GM04504 (cell line): ENCODE data around the gene CCDC88B.

Source experiments
- DNase-seq: peaks from one replicate; pipeline ENCODE4 v3.0.0-alpha.2; 2012; ENCODE audit warnings: low read depth

Gene CCDC88B

GRCh38 chr11:64339754-64340408 lies at the start of gene CCDC88B:
TSS of gene CCDC88B (plus strand) at chr11:64340204. CDS start at chr11:64340267, 63 bp downstream.
- DNase-seq, result no peak

DNA sequence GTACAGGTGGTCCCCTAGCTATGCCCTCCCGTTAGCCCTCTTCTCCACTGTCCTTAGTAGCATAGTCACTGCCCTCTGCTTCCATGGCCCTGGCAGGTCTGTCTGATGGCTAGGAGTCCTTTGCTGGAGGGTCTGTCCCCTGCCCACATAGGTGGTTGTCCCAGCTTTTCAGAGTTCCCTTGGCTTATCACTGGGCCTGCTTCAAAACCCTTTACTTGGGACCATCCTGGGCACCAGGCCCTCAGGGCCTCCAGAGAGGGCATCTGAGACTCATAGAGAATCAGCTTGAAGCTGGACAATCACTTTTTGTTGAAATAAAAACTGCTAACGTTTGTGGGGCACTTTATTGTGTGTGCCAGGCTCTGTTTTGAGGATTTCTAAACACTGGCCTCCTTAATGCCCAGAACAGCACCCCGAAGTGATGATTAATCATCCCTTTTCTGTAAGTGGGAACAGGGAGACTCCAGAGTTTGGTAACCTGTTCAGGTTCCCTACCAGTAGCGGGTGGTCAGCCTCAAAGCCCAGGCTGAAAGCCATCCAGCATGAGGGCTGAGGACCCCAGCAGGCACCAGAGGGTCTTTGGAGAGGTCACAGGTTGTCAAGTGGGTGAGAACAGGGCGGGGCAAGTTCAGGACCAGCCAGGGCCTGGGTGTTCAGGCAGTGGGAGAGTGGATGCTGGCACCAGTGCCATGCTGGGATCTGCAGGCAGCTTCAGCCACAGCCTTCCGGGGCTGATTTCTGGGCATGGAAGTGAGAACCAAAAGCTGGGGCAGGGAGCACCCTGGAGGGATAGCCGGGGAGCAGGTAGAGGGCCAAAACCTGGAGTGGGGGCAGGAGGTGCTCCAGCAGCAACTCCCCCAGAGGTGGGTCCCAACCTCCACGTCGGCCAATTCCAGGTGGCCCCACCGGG lies 49.4 kb upstream of the CCDC88B start:
- no peak for DNase-seq

- no peak for DNase-seq
Observed at GRCh38 chr11:64291262-64291751, 48.7 kb upstream of the CCDC88B start, which contains the start of gene KCNK4. TSS of gene KCNK4 (plus strand) at chr11:64291302. CDS start at chr11:64293019, 1,717 bp downstream.

DNA sequence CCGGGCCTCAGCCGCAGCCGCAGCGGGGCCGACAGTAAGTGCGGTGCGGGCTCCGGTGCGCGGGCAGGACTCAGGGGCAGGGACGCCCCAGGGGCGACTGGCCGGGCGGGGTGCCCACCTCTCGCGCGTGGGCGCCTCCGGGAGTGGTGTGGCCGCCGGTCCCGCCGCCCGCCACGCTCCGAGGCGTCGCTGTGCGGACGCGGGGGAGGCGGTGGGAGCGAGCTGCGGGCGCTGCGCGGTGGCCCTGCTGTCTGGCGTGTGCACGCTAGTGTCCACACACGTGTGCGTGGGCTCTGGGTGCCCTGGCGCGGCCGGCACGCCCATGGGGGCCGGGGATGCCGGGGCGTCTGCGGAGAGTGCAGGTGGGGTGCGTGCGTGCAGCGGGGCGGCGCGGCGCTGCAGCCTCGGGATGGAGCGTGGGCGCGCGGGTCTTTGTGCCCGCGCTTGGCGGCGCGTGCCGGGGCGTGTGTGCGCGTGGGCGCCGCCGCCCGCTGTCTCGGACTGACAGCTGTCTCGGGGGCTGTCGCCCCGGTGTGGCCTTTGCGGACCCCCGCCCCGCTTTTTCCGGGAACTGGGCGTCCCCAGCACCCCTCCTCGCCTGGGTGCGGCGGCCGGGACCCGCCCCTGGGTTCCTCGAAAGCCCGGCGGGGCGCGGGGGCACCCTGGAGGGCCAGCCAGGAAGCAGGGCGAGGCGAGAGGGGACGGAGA lies 48.1 kb upstream of the CCDC88B start:
- no peak for DNase-seq

GRCh38 chr11:64292460-64293254 lies 47.3 kb upstream of the CCDC88B start:
- no peak for DNase-seq

DNA sequence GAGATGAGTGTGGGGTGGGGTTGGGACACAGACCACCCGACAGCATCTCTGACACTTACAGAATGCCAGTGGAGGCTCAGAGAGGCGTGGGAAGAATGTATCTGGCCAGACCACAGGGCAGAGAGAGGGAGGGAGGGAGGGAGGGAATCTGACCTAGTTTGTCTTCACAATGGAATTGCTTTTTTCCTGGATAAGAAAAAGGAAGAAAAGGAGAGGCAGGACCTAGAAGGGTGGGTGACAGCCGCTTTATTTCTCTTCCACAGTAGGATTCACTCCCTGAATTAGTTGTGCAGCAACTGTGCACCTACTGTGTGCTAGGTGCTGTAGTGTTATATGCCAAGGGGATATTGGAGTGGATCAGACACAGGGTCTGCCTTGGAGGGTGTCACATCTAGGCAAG lies 45.2 kb upstream of the CCDC88B start:
- no peak for DNase-seq

DNA sequence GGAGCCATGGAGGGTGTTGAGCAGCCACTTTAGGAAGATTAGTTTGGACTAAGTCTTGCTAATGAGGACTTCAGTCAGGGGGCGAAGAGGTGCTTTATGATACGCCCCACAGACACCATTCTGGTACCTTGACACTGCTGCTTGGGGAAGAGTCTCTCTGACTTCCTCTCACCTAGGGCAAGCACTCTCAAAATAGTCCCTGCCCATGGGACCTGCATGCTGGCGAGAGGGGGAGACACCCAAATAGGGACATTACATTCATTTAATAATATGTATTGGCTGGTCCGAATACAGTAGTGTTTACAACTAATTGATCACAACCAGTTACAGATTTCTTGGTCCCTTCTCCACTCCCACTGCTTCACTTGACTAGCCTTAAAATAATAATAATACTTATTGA lies 44.2 kb upstream of the CCDC88B start:
- no peak for DNase-seq

DNA sequence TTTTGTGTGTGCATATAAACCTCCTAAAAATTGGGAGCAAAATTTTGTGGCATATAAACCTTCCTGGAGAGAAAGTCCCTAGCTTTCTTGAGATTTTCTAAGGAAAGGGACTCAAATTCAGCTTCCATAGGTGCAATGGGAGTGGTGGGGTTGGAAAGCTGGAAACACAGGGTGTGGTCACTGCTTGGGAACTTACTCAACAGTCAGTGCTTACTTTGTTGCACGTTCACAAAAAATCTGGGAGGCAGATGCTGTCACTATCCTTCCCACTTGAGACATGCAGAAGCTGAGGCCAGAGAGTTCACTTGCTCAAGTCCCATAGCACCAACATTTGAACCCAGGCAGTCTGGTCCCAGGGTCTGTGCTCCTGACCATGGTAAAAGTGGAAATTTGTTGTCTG lies 43.8 kb upstream of the CCDC88B start:
- DNase-seq, result no peak

- no peak for DNase-seq
Observed at GRCh38 chr11:64296830-64297698, 42.9 kb upstream of the CCDC88B start.

DNA sequence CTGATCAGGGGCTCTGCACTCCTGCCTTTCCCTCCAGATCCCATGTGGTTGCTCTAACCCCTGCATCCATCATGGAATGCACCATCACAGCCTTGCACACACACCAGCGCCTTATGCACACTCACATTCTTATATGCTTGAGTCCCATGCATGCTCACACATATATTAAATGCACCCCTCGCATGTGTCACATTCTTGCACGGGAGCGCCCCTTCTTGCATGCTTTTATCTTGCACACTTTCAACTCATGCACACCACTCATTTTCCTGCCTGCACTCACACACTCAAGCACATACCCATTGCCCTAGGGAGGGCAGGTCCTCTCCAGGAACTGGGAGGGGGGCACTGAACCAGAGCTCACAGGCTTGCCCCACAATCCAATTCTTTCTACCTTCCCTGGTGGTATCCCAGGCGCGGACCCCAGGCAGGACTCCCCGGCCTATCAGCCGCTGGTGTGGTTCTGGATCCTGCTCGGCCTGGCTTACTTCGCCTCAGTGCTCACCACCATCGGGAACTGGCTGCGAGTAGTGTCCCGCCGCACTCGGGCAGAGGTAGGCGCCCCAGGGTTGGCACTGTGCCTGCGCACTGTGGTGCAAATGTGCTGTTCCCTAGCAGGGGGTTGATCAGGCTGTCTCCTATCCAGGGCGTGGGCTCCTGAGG lies 42.2 kb upstream of the CCDC88B start:
- no peak for DNase-seq

DNA sequence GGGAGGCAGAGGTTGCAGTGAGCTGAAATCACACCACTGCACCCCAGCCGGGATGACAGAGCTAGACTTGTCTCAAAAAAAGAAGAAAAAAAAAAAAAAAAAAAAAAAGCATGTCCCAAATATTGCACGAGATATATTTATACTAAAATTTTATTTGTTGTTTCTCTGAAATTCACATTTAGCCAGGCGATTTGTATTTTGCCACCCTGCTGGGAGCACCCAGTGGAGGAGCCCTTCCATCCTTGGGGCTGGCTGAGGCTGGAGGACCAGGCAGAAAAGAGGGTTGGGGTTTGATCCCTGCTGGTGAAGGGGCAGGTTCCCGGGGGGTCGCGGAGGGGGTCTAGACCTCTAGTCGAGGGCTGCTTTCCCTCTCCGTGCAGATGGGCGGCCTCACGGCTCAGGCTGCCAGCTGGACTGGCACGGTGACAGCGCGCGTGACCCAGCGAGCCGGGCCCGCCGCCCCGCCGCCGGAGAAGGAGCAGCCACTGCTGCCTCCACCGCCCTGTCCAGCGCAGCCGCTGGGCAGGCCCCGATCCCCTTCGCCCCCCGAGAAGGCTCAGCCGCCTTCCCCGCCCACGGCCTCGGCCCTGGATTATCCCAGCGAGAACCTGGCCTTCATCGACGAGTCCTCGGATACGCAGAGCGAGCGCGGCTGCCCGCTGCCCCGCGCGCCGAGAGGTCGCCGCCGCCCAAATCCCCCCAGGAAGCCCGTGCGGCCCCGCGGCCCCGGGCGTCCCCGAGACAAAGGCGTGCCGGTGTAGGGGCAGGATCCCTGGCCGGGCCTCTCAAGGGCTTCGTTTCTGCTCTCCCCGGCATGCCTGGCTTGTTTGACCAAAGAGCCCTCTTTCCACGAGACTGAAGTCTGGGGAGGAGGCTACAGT lies 40.8 kb upstream of the CCDC88B start:
- no peak for DNase-seq

GRCh38 chr11:64299847-64300648 lies 40.0 kb upstream of the CCDC88B start, which contains the start of gene CATSPERZ:
TSS of gene CATSPERZ (plus strand) at chr11:64300358. CDS start at chr11:64300411, 53 bp downstream.
- no peak for DNase-seq

- DNase-seq, result no peak
Observed at GRCh38 chr11:64303109-64304031, 36.6 kb upstream of the CCDC88B start.

DNA sequence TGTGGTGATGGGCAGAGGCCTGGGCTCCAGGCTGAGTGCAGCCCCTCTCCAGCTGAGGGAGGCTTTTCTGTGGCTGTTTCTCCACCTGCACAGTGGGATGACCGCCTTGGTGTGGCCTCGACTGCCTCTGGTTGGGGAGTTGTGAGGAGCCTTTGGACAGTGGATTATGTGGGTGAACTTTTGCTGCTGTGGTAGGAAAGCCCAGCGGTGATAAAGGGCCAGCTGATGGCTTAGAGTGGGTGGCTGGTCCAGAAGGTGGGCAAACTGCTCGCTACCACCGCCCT lies 36.0 kb upstream of the CCDC88B start:
- DNase-seq, result no peak

DNA sequence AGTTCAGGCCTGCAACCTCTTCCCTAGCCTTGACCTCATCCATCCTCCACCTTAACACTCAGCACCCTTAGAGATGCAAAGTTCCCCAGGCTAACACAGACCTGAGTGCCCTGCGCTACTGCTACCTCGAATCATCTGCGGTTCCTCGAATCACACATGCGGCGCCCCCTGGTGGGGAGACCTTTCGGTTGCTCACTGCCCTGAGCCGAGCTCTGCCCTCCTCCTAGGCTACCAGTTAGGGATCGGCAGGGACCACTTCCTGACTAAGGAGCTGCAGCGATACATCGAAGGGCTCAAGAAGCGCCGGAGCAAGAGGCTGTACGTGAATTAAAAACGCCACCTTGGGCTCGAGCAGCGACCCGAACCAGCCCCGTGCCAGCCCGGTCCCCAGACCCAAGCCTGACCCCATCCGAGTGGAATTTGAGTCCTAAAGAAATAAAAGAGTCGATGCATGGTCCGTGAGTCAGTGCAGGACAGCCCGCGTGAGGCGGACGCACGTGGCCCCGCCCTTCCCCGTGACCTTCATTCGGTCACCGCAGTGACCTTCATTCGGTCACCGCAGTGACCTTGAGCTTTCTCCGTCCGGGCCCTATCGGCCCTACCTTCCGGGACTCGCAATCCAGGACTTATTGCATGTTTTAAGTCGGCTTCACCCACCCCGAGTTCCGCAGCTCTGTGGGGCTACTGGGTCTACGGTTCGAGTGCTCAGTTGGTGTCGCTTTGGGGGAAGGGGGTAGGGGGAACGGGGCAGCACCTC lies 35.5 kb upstream of the CCDC88B start:
- peak; percentile 65 for DNase-seq

GRCh38 chr11:64305075-64305690 lies 34.8 kb upstream of the CCDC88B start, which contains the start of gene ESRRA:
TSS of gene ESRRA (plus strand) at chr11:64305524. CDS start at chr11:64307180, 1,656 bp downstream.
- DNase-seq, result peak; percentile 93
